ENCODE measurements around the gene EIF3L.

Gene EIF3L

DNA sequence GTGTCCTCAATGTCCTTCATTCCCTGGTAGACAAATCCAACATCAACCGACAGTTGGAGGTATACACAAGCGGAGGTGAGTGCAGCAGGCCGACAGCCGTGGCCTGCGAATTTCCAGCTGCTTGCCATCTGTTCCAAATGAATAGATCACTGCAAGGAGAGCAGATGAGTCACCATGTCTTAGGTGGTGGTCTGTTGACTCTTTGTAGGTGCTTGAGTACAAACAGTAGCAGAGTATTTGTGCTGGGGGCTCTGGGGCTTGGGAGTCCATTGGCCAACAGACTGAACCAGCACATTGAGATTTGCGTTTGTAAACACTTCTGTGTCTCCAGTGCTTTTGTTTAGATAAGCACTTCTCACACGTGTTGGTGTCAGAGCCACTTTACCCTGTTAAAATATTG, 21.1 kb downstream of the EIF3L start:
- H3K4me3 ChIP-seq (replicated peaks; ENCODE audit: insufficient read depth, low read length), result no peak overlapping the region
- TF ChIP-seq SPI1 (IDR thresholded peaks at IDR 0.05; ENCODE audit: borderline replicate concordance, low read depth) (no peak), GABPA (IDR thresholded peaks at IDR 0.05; ENCODE audit: low read depth) (no peak), POLR2AphosphoS5 (IDR thresholded peaks at IDR 0.05; ENCODE audit: low read depth) (no peak)
- TF ChIP-seq, protein P1, sequence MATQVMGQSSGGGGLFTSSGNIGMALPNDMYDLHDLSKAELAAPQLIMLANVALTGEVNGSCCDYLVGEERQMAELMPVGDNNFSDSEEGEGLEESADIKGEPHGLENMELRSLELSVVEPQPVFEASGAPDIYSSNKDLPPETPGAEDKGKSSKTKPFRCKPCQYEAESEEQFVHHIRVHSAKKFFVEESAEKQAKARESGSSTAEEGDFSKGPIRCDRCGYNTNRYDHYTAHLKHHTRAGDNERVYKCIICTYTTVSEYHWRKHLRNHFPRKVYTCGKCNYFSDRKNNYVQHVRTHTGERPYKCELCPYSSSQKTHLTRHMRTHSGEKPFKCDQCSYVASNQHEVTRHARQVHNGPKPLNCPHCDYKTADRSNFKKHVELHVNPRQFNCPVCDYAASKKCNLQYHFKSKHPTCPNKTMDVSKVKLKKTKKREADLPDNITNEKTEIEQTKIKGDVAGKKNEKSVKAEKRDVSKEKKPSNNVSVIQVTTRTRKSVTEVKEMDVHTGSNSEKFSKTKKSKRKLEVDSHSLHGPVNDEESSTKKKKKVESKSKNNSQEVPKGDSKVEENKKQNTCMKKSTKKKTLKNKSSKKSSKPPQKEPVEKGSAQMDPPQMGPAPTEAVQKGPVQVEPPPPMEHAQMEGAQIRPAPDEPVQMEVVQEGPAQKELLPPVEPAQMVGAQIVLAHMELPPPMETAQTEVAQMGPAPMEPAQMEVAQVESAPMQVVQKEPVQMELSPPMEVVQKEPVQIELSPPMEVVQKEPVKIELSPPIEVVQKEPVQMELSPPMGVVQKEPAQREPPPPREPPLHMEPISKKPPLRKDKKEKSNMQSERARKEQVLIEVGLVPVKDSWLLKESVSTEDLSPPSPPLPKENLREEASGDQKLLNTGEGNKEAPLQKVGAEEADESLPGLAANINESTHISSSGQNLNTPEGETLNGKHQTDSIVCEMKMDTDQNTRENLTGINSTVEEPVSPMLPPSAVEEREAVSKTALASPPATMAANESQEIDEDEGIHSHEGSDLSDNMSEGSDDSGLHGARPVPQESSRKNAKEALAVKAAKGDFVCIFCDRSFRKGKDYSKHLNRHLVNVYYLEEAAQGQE (IDR thresholded peaks at IDR 0.05; ENCODE audit: insufficient replicate concordance, low read depth), result no peak
- TF ChIP-seq, protein P2, sequence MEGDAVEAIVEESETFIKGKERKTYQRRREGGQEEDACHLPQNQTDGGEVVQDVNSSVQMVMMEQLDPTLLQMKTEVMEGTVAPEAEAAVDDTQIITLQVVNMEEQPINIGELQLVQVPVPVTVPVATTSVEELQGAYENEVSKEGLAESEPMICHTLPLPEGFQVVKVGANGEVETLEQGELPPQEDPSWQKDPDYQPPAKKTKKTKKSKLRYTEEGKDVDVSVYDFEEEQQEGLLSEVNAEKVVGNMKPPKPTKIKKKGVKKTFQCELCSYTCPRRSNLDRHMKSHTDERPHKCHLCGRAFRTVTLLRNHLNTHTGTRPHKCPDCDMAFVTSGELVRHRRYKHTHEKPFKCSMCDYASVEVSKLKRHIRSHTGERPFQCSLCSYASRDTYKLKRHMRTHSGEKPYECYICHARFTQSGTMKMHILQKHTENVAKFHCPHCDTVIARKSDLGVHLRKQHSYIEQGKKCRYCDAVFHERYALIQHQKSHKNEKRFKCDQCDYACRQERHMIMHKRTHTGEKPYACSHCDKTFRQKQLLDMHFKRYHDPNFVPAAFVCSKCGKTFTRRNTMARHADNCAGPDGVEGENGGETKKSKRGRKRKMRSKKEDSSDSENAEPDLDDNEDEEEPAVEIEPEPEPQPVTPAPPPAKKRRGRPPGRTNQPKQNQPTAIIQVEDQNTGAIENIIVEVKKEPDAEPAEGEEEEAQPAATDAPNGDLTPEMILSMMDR (IDR thresholded peaks at IDR 0.05; ENCODE audit: insufficient read depth, low read length), result no peak
- no peak for DNase-seq (ENCODE audit: low read depth in 1 of 2, low spot score in 1 of 2)
- H3K27ac ChIP-seq (replicated peaks), result no peak overlapping the region
- no peaks in the 10 kb centered on the region for H3K27me3 ChIP-seq (ENCODE audit: insufficient read depth, poor library complexity, severe bottlenecking)

DNA sequence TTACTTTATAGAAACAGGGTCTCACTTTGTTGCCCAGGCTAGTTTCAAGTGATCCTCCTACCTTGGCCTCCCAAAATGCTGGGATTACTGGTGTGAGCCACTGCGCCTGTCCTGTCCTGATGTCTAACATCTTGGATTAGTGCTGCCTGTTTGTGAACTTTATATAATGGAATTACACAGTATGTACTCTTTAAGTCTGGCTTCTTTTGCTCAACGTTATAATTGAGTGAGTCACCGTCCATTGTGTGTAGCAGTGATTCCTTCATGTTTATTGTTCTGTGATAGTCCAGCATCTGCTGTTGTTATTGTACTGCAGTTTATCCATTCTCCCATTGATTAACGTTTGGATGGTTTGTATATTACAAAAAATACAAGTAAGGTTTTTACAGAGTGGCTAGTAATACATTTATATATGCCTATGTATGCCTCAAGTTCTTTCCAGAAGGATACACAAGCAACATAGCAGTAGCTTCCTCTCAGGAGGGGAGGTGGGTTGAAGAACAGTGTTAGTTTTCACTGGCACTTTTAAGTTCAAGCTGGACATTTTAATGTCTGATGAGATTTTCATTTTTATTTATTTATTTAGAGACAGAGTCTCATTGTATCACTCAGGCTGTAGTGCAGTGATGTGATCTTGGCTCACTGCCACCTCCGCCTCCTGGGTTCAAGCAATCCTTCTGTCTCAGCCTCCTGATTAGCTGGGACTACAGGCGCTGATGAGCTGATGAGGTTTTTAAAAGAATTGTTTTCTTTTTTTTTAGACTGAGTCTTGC, 31.6 kb downstream of the EIF3L start:
- no peak for DNase-seq (ENCODE audit: low read depth in 1 of 2, low spot score in 1 of 2)
- no peak overlapping the region for H3K27ac ChIP-seq (replicated peaks)
- TF ChIP-seq, protein P1 (IDR thresholded peaks at IDR 0.05; ENCODE audit: insufficient replicate concordance, low read depth), result no peak
- TF ChIP-seq POLR2AphosphoS5 (IDR thresholded peaks at IDR 0.05; ENCODE audit: low read depth) (no peak), SPI1 (IDR thresholded peaks at IDR 0.05; ENCODE audit: borderline replicate concordance, low read depth) (no peak)
- no peak overlapping the region for H3K4me3 ChIP-seq (replicated peaks; ENCODE audit: insufficient read depth, low read length)
- no peaks in the 10 kb centered on the region for H3K27me3 ChIP-seq (ENCODE audit: insufficient read depth, poor library complexity, severe bottlenecking)

DNA sequence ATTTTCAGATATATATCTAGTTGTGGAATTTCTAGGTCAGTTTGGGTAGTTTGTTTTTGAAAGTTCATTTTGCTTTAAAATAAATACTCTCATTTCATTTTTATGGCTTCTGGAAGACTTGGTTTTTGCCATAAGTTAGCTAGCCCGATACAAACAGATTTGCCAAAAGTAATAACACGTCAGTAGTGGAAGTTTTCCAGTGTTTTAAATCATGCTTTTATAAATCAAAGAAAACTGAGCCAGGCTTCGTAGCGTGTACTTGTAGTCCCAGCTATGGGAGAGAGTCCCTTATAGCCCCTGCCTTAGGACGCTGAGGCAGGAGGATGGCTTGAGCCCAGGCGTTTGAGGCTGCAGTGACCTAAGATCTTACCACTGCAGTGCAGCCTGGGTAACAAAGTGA, 35.2 kb downstream of the EIF3L start:
- no peak for DNase-seq (ENCODE audit: low read depth in 1 of 2, low spot score in 1 of 2)
- no peaks in the 10 kb centered on the region for H3K27me3 ChIP-seq (ENCODE audit: insufficient read depth, poor library complexity, severe bottlenecking)
- H3K4me3 ChIP-seq (replicated peaks; ENCODE audit: insufficient read depth, low read length), result no peak overlapping the region
- no peak overlapping the region for H3K27ac ChIP-seq (replicated peaks)
- no peak for TF ChIP-seq GABPA (IDR thresholded peaks at IDR 0.05; ENCODE audit: low read depth)
- no peak for TF ChIP-seq SPI1 (IDR thresholded peaks at IDR 0.05; ENCODE audit: borderline replicate concordance, low read depth)
- TF ChIP-seq, protein P2 (IDR thresholded peaks at IDR 0.05; ENCODE audit: insufficient read depth, low read length), result no peak
- TF ChIP-seq, protein P1 (IDR thresholded peaks at IDR 0.05; ENCODE audit: insufficient replicate concordance, low read depth), result no peak
- no peak for TF ChIP-seq POLR2AphosphoS5 (IDR thresholded peaks at IDR 0.05; ENCODE audit: low read depth)
